Heart left ventricle (tissue), 16 donors: ENCODE results near the gene SNED1. TPM values are rescaled to one million over a fixed set of nuclear protein-coding genes. Genes with fewer than 3 reads are reported as not detected.

Experiments
- ATAC-seq, 4 donors: fragments of 200-7000 bp; cut with Tn5 transposase; one replicate each; pipeline ENCODE4 v1.9.1; 2020 to 2022; ENCODE audit warnings: moderate library complexity in 4 of 4, mild to moderate bottlenecking in 3 of 4, moderate number of reproducible peaks in 1 of 4
- DNase-seq, 5 donors: peaks; one replicate each; pipeline ENCODE4 v3.0.0-alpha.2; 2020
- H3K27ac ChIP-seq, 12 donors: fragments of 200-600 bp; sonication (generic) in 4 of 12; one replicate each; pipeline versions ENCODE4 v1.5.0 to v1.8.0; 2016 to 2022; ENCODE audit warnings: mild to moderate bottlenecking in 2 of 12
- H3K27me3 ChIP-seq, 9 donors: fragments of 200-600 bp; sonication (generic) in 2 of 9; one replicate each; pipeline versions ENCODE4 v1.5.1 to v1.8.0; 2016 to 2022; ENCODE audit warnings: mild to moderate bottlenecking in 3 of 9
- H3K36me3 ChIP-seq, 9 donors: fragments of 200-600 bp; sonication (generic) in 2 of 9; one replicate each; pipeline versions ENCODE4 v1.5.0 to v1.8.0; 2018 to 2022; ENCODE audit warnings: mild to moderate bottlenecking in 2 of 9
- H3K4me1 ChIP-seq, 12 donors: fragments of 200-600 bp; sonication (generic) in 4 of 12; one replicate each; pipeline versions ENCODE4 v1.5.0 to v1.8.0; 2016 to 2022; ENCODE audit warnings: mild to moderate bottlenecking in 3 of 12
- H3K4me3 ChIP-seq, 12 donors: fragments of 200-600 bp; sonication (generic) in 4 of 12; one replicate each; pipeline versions ENCODE4 v1.5.0 to v1.8.0; 2017 to 2022; ENCODE audit warnings: mild to moderate bottlenecking in 9 of 12, moderate library complexity in 4 of 12
- H3K9me3 ChIP-seq, 12 donors: fragments of 200-600 bp; sonication (generic) in 4 of 12; one replicate each; pipeline versions ENCODE4 v1.5.0 to v1.8.0; 2016 to 2022; ENCODE audit warnings: mild to moderate bottlenecking in 1 of 12
- POLR2A ChIP-seq, 2 donors: fragments of 450-650 bp; IDR thresholded peaks; one replicate each; pipeline ENCODE4 v1.6.1; 2017; ENCODE audit warnings: antibody characterized with exemption in 2 of 2, mild to moderate bottlenecking in 2 of 2, moderate library complexity in 2 of 2
- WGBS, 4 donors: extraction: QIAGEN DNeasy Blood & Tissue Kit in 2 of 4; methylation state at CpG; one replicate each; pipeline versions ENCODE4 v1.1.5 to v1.1.7; 2013 to 2018; 5-methylcytosine and 5-hydroxymethylcytosine counted together
- intact Hi-C, 10 donors: fragments of 100-400 bp; cut with DNase I; formaldehyde crosslinking; loops; one replicate each; pipeline versions ENCODE4 v1.11.1 to v1.14.2; 2022
- polyA plus RNA-seq, 2 donors: library from polyadenylated mRNA; stranded (reverse); fragments of 200-250 nt; gene quantifications; one replicate each; pipeline ENCODE4 v1.2.3, GENCODE V29; 2013
- total RNA-seq, 9 donors: library from RNA; depleted of rRNA in 2 of 9; stranded (reverse); fragments of >200 nt in 2 of 9; fragmentation: NEBNext Ultra II Directional in 3 of 9; extraction: Animal tissue kit (Norgen Biotek cat#: 25700) in 3 of 9; gene quantifications; one replicate each; pipeline versions ENCODE4 v1.1.0 to v1.2.4, GENCODE V29; 2016 to 2023
- TF ChIP-seq, protein P1 (sequence below), 12 donors: fragments of 200-600 bp; sonication (generic) in 4 of 12; IDR thresholded peaks; one replicate each; pipeline versions ENCODE4 v1.5.0 to v1.8.0; 2018 to 2022; ENCODE audit warnings: antibody characterized with exemption in 12 of 12, mild to moderate bottlenecking in 5 of 12
- donor health status: ischemic (EF 13 %, LVEDD 7.1; RV severe dilation, severe dysfunction).
- donor health status: healthy with polysubstance abuse.
- donor health status: DM: no; HTN: yes; CAD: no.
- donor health status: DM: no; HTN: no; CAD: no.
- donor health status: ischemic (EF 25% LVEDD 6.9; RV normal size, moderate dysfunction).
- donor health status: ischemic (EF 25% LVEDD 5.7; RV mildly dilated, moderate dysfunction).
- donor health status: healthy.
- donor health status: DM: yes; HTN: yes; CAD: no.
- donor health status: ischemic (EF 35%, LVEDD 5.7; RV mildly dilated, moderate dysfunction).
- donor health status: nonischemic (EF 11% LVEDD 7.7; RV severe dilation, severe dysfunction).
- donor health status: DM: yes; HTN: yes; CAD: no.
- donor health status: PGD.
- donor health status: ischemic (EF 29% LVEDD 5.4; RV normal size, mild dysfunction).
- donor health status: nonischemic (EF 23%, LVEDD 6.1; RV moderate dilation, normal function).

SNED1 gene
- total and polyA plus RNA-seq, 11 donors: 3.1 to 14.7 (median 4.9) TPM

DNA sequence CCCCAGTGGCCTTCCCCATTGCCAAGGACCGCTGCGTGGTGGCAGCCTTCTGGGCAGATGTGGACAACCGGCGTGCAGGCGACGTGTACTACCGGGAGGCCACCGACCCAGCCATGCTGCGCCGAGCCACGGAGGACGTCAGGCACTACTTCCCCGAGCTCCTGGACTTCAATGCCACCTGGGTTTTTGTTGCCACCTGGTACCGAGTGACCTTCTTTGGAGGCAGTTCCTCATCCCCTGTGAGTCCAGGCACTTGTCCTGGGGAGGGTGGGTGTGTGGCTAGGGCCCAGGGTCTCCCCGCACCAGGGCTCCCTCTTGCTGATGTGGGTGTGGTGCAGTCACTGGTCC is 31.9 kb downstream of the SNED1 start:
- no peak overlapping the region for H3K4me3 ChIP-seq
- no peak for TF ChIP-seq POLR2A (IDR thresholded peaks at IDR 0.05)
- TF ChIP-seq, protein P1, sequence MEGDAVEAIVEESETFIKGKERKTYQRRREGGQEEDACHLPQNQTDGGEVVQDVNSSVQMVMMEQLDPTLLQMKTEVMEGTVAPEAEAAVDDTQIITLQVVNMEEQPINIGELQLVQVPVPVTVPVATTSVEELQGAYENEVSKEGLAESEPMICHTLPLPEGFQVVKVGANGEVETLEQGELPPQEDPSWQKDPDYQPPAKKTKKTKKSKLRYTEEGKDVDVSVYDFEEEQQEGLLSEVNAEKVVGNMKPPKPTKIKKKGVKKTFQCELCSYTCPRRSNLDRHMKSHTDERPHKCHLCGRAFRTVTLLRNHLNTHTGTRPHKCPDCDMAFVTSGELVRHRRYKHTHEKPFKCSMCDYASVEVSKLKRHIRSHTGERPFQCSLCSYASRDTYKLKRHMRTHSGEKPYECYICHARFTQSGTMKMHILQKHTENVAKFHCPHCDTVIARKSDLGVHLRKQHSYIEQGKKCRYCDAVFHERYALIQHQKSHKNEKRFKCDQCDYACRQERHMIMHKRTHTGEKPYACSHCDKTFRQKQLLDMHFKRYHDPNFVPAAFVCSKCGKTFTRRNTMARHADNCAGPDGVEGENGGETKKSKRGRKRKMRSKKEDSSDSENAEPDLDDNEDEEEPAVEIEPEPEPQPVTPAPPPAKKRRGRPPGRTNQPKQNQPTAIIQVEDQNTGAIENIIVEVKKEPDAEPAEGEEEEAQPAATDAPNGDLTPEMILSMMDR (IDR thresholded peaks at IDR 0.05): no peak
- H3K36me3 ChIP-seq: peaks cover 0 to 28% (median 2%) of the 10 kb centered on the region in 9 donors
- intact Hi-C loops: no loop called here
- H3K27ac ChIP-seq: no peak overlapping the region
- WGBS, 4 donors: 92 to 98% (median 96%) methylated on average over 15 of the region's 15 CpGs
- H3K9me3 ChIP-seq: peaks cover 0 to 21% (median 14%) of the 10 kb centered on the region in 12 donors
- DNase-seq: no peak
- no peak for ATAC-seq
- H3K4me1 ChIP-seq: peaks cover 0 to under 1% (median 0%) of the 10 kb centered on the region in 12 donors
- no peaks in the 10 kb centered on the region for H3K27me3 ChIP-seq

DNA sequence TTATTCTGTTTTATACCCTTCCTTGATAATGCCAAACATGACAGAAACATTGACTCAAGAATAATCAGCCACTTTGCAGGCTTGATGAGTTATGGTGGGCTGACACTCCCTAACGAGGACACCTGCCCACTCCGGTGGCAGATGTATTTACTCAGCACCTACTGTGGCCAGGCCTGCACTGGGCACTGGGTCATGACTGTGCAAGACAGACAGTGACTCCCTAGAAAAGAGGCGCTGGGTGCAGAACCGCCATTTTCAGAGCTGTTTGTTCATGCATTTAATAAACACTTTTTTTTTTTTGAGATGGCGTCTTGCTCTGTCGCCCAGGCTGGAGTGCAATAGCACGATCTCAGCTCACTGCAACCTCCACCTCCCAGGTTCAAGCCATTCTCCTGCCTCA is 32.5 kb downstream of the SNED1 start:
- Histone ChIP-seq H3K9me3 (peaks cover 0 to 16% (median 8%) of the 10 kb centered on the region in 12 donors), H3K4me3 (no peak overlapping the region), H3K27ac (no peak overlapping the region), H3K4me1 (peaks cover 0 to 4% (median 0%) of the 10 kb centered on the region in 12 donors), H3K36me3 (peaks cover 0 to 28% (median 2%) of the 10 kb centered on the region in 9 donors), H3K27me3 (no peaks in the 10 kb centered on the region)
- no peak for ATAC-seq
- WGBS, 4 donors: 94 to 97% (median 94%) methylated on average over 7 of the region's 7 CpGs
- intact Hi-C loops: no loop called here
- no peak for TF ChIP-seq POLR2A (IDR thresholded peaks at IDR 0.05)
- TF ChIP-seq, protein P1 (IDR thresholded peaks at IDR 0.05): no peak
- no peak for DNase-seq

DNA sequence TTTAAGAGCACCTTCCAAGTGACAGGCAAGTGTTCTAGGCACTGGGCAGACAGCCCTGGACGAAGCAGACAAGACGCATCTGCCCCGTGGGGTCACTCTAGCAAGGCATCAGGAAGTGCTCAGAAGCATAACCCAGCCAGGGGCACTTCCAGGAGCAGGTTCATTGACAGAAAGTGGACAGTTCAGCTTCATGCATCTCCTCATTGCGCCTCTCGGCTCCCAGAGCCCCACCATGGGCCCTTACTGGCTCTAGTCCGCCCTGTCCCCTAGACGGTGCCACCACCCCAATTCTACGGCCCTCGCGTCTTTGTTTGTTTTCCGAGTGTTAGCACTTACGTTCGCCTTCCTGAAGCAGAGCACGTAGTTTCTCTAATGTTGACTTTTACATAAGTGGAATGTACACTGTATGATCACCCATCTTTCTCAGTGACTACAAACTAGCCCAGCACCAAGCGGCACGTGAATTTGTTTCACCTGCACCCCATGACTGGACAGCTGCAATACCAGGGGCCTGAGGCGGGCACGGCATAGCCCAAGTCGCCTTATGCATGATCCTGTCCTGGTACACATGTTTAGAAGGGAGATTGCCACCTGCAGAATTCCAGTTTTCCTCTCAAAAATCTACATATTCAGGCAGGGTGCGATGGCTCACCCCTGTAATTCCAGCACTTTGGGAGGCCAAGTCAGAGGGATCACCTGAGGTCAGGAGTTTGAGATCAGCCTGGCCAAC is 33.2 kb downstream of the SNED1 start:
- DNase-seq (no peak), ATAC-seq (no peak)
- no peak for TF ChIP-seq POLR2A (IDR thresholded peaks at IDR 0.05)
- TF ChIP-seq, protein P1 (IDR thresholded peaks at IDR 0.05): no peak
- Histone ChIP-seq H3K9me3 (peaks cover 0 to 9% (median 1%) of the 10 kb centered on the region in 12 donors), H3K4me3 (no peak overlapping the region), H3K4me1 (peaks cover 0 to 11% (median 5%) of the 10 kb centered on the region in 12 donors), H3K27ac (no peak overlapping the region), H3K27me3 (no peaks in the 10 kb centered on the region), H3K36me3 (peaks cover 0 to 28% (median 2%) of the 10 kb centered on the region in 9 donors)
- intact Hi-C loops: no loop called here
- WGBS, 4 donors: 92 to 95% (median 94%) methylated on average over 20 of the region's 20 CpGs

DNA sequence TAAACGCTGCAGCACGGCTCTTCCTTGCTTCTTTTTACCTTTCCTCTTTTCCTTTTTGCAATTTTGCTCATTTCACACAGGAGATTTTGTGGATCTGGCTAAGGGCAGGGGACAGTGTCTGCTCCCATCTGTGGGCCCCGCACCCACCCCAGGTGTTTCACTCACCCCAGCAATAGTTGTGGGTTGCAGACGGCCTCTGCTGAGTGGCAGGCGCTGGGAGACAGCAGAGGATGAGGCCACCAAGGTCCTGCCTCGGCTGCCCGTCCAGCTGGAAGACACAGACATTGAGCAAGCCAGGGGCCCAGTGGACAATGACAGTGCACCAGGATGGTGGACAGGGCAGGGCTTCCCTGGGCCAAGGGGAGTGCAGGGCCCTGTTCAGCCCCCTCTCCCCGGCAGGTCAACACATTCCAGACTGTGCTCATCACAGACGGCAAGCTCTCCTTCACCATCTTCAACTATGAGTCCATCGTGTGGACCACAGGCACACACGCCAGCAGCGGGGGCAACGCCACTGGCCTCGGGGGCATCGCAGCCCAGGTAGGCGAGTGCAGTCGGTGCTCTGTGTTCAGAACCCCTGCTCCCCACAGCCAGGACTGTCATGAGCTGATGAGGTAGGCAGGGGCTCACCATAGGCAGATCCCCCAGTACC is 35.0 kb downstream of the SNED1 start:
- 85 to 95% (median 90%) methylated on average over 17 of the region's 17 CpGs for WGBS, 4 donors
- intact Hi-C loops: no loop called here
- DNase-seq (no peak), ATAC-seq (no peak)
- Histone ChIP-seq H3K9me3 (no peaks in the 10 kb centered on the region), H3K27ac (no peak overlapping the region), H3K36me3 (peaks cover 0 to 30% (median 2%) of the 10 kb centered on the region in 9 donors), H3K27me3 (no peaks in the 10 kb centered on the region), H3K4me3 (no peak overlapping the region), H3K4me1 (peaks cover 0 to 15% (median 6%) of the 10 kb centered on the region in 12 donors)
- no peak for TF ChIP-seq POLR2A (IDR thresholded peaks at IDR 0.05)
- TF ChIP-seq, protein P1 (IDR thresholded peaks at IDR 0.05): no peak
